Measurements from ENCODE around the gene MESP2. TPM values are rescaled to one million over a fixed set of nuclear protein-coding genes. Genes with fewer than 3 reads are reported as not detected.

Gene MESP2
- total and polyA plus RNA-seq, 9 of the 15 experiments (the other 6 are each of a cell fraction or from before 2014, with no cell fraction given), result 0.08 to 0.82 (median 0.37) TPM

DNA sequence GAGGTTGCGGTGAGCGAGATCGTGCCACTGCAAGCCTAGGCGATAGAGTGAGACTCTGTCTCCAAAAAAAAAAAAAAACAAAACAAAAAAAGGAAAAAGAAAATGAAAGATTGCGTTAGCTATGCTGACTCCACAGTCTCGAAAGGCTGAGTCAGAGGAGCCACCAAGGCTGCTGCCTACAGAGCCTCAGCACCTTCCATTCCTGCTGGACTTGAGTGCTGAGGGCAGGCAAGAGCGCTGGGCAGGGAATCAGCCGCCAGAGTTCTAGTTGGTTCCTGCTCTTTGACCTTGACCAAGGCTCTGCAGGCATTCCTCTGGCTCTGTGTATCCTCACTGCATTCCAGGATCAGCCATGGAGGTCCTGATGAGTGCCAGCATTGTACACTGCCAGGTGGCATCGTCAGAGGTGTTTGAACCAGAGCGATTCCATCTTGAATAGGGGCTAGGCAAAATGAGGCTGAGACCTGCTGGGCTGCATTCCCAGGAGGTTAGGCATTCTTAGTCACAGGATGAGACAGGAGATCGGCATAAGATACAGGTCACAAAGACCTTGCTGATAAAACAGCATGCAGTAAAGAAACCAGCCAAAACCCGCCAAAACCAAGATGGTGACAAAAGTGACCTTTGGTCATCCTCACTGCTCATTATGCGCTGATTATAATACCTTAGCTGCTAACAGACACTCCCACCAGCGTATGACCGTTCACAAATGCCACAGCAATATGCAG lies 5.9 kb downstream of the MESP2 start (continued):
- TF ChIP-seq TARDBP (IDR thresholded peaks at IDR 0.05) (no peak), NCOA1 (IDR thresholded peaks at IDR 0.05; ENCODE audit: low read depth) (no peak), RAD21 (CRISPR knock-in tag; conservative IDR thresholded peaks at IDR 0.05 in 1 of 2, IDR thresholded peaks at IDR 0.05 in 1 of 2) (peak in 1 of 2 experiments; percentile 37; a peak in 1 of 4 replicates), ELF2 (CRISPR knock-in tag; IDR thresholded peaks at IDR 0.05) (peak; percentile 84), ZNF311 (CRISPR knock-in tag; IDR thresholded peaks at IDR 0.05) (peak; percentile 99), PURB (CRISPR knock-in tag; IDR thresholded peaks at IDR 0.05; ENCODE audit: low read depth) (no peak), IFI16 (CRISPR knock-in tag; IDR thresholded peaks at IDR 0.05) (peak; percentile 90), XRCC5 (IDR thresholded peaks at IDR 0.05; ENCODE audit: low read depth, low read length) (no peak), NCOA6 (IDR thresholded peaks at IDR 0.05) (no peak), SETDB1 (IDR thresholded peaks at IDR 0.05; ENCODE audit: low read length) (no peak), SAP30 (IDR thresholded peaks at IDR 0.05; ENCODE audit: borderline replicate concordance, insufficient read depth, low read depth, low read length, poor library complexity, severe bottlenecking) (no peak), SAFB (IDR thresholded peaks at IDR 0.05; ENCODE audit: borderline replicate concordance, low read depth, low read length) (no peak), MYBL2 (IDR thresholded peaks at IDR 0.05; ENCODE audit: low read depth) (no peak), MYBL2 (CRISPR knock-in tag; IDR thresholded peaks at IDR 0.05; ENCODE audit: borderline replicate concordance) (no peak), DDX20 (tag; IDR thresholded peaks at IDR 0.05; ENCODE audit: low read depth) (peak; percentile 96), BCOR (IDR thresholded peaks at IDR 0.05) (no peak), SIN3B (IDR thresholded peaks at IDR 0.05; ENCODE audit: low read depth) (no peak), PHB2 (IDR thresholded peaks at IDR 0.05; ENCODE audit: low read depth) (no peak), ZNF639 (CRISPR knock-in tag; conservative IDR thresholded peaks at IDR 0.05 in 1 of 2, IDR thresholded peaks at IDR 0.05 in 1 of 2) (peak in 1 of 2 experiments; percentile 99; a peak in 2 of 4 replicates), ZNF785 (CRISPR knock-in tag; IDR thresholded peaks at IDR 0.05) (peak; percentile 84), JUN (IDR thresholded peaks at IDR 0.05; ENCODE audit: borderline replicate concordance, low read depth, low read length) (no peak), JUN (CRISPR knock-in tag; IDR thresholded peaks at IDR 0.05; ENCODE audit: borderline replicate concordance) (no peak)
- TF ChIP-seq, protein P1, sequence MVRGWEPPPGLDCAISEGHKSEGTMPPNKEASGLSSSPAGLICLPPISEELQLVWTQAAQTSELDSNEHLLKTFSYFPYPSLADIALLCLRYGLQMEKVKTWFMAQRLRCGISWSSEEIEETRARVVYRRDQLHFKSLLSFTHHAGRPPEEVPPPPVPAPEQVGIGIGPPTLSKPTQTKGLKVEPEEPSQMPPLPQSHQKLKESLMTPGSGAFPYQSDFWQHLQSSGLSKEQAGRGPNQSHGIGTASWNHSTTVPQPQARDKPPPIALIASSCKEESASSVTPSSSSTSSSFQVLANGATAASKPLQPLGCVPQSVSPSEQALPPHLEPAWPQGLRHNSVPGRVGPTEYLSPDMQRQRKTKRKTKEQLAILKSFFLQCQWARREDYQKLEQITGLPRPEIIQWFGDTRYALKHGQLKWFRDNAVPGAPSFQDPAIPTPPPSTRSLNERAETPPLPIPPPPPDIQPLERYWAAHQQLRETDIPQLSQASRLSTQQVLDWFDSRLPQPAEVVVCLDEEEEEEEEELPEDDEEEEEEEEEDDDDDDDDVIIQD (CRISPR knock-in tag; IDR thresholded peaks at IDR 0.05), result peak; percentile 98
